Peyer's patch (tissue), 4 donors: ENCODE data around the gene YTHDF1.

Source experiments
- CTCF ChIP-seq, 6 experiments: fragments of 450-650 bp in 4 of 6; fragments of 200-600 bp in 2 of 6; sonication (generic) in 1 of 6; IDR thresholded peaks; one replicate each; pipeline ENCODE4 v1.5.1; 2017 to 2019; ENCODE audit warnings: antibody characterized with exemption in 6 of 6, mild to moderate bottlenecking in 3 of 6, moderate library complexity in 1 of 6
- POLR2A ChIP-seq, 2 donors: fragments of 450-650 bp; IDR thresholded peaks; one replicate each; pipeline ENCODE4 v1.5.1; 2017; ENCODE audit warnings: antibody characterized with exemption in 2 of 2, mild to moderate bottlenecking in 2 of 2, moderate library complexity in 2 of 2

GRCh38 chr20:63228806-63229205 is 12.9 kb upstream of the YTHDF1 start:
- no peak for TF ChIP-seq CTCF (IDR thresholded peaks at IDR 0.05)
- TF ChIP-seq POLR2A (IDR thresholded peaks at IDR 0.05): no peak
